WERI-Rb-1 (cell line): ENCODE results near the gene COL2A1.

ENCODE experiments used
- DNase-seq: peaks from one replicate; pipeline ENCODE4 v3.0.0-alpha.2; 2020
- H3K27ac ChIP-seq: fragments of 250-450 bp; sonication (Bioruptor Pico); 2 replicates; pipeline ENCODE4 v1.5.1; 2020; ENCODE audit warnings: mild to moderate bottlenecking, moderate library complexity
- H3K27me3 ChIP-seq: fragments of 250-450 bp; sonication (Bioruptor Pico); 2 replicates; pipeline ENCODE4 v1.5.1; 2021; ENCODE audit warnings: mild to moderate bottlenecking, low read depth, moderate library complexity; ENCODE audit not compliant: insufficient read depth, severe bottlenecking
- H3K36me3 ChIP-seq: fragments of 250-450 bp; sonication (Bioruptor Pico); 2 replicates; pipeline ENCODE4 v1.5.1; 2020; ENCODE audit warnings: mild to moderate bottlenecking, moderate library complexity
- H3K4me3 ChIP-seq: 2 replicates; pipeline ENCODE4 v1.5.1; 2011; ENCODE audit warnings: low read depth, mild to moderate bottlenecking, control low read depth, low read length
- H3K9me3 ChIP-seq: fragments of 250-450 bp; sonication (Bioruptor Pico); 2 replicates; pipeline ENCODE4 v1.5.1; 2021; ENCODE audit warnings: mild to moderate bottlenecking, moderate library complexity; ENCODE audit not compliant: severe bottlenecking
- TF ChIP-seq, protein P1 (sequence below): IDR thresholded peaks from 2 replicates; pipeline ENCODE4 v1.5.1; 2011; ENCODE audit warnings: low read depth, mild to moderate bottlenecking, control low read depth, inconsistent platforms, low read length

COL2A1 gene

DNA sequence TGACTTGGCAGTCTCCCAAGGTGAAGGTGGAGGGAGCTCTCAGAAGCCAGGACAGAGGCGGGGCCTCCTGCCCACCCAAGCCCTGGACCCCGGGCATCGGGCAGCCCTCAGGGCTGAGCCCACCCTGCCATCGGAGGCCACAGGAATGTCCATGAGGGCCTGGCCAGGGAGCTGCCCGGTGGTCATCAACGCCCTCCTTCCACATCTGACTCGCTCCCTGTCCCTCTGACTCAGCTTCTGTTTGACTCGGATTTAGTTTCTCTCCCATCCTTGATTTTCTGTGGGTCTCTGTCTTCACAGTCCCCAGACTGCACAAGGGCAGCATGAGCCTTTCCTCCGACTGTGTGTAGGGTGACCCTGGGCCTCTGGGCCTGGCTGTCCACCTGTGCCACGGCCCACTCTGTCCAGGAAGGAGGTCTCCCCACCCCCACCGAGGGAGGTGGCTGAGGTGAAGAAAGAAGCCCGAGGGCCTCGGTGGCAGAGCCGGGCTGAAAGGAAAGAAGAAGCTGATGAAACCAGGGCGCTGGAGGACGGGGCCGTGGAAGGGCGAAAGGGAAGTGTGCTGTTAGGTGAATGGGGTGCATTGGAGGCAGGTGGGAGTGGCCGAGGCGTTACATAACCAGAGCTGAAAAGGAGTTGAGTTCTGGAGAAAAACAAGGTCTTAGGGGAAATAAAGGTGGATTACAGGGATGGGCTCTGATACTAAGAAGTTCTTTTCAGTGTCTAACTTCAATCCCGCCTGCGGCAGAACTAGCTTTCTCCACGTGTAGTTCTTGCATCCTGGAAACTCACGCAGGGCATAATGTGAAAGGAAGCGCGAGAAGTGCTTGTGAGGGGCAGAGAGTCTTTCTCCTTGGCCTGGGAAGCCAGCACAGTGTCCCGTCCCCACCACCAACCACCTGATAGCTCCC is 57.6 kb downstream of the COL2A1 start:
- Histone ChIP-seq H3K4me3 (no peak overlapping the region), H3K36me3 (no peaks in the 10 kb centered on the region), H3K9me3 (no peaks in the 10 kb centered on the region), H3K27ac (no peak overlapping the region), H3K27me3 (no peaks in the 10 kb centered on the region)
- TF ChIP-seq, protein P1, sequence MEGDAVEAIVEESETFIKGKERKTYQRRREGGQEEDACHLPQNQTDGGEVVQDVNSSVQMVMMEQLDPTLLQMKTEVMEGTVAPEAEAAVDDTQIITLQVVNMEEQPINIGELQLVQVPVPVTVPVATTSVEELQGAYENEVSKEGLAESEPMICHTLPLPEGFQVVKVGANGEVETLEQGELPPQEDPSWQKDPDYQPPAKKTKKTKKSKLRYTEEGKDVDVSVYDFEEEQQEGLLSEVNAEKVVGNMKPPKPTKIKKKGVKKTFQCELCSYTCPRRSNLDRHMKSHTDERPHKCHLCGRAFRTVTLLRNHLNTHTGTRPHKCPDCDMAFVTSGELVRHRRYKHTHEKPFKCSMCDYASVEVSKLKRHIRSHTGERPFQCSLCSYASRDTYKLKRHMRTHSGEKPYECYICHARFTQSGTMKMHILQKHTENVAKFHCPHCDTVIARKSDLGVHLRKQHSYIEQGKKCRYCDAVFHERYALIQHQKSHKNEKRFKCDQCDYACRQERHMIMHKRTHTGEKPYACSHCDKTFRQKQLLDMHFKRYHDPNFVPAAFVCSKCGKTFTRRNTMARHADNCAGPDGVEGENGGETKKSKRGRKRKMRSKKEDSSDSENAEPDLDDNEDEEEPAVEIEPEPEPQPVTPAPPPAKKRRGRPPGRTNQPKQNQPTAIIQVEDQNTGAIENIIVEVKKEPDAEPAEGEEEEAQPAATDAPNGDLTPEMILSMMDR = no peak
- DNase-seq = no peak

DNA sequence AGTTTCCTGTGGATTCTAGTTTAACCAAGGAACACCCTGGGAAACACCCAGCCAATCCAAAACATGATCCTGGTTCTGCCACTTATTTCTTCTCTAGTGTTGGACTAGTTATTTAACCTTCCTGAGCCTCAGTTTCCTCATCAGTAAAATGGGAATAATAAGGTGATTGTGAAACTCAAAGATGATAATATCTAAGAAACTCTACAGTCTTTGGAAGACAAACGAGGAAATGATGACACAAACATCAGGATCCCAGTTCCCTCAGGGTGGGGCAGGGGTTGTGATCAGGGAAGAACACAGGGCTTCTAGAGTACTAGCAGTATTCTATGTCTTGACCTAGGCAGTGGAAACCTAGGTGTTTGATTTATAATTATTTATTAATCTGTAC is 58.9 kb downstream of the COL2A1 start:
- no peak overlapping the region for H3K27ac ChIP-seq

DNA sequence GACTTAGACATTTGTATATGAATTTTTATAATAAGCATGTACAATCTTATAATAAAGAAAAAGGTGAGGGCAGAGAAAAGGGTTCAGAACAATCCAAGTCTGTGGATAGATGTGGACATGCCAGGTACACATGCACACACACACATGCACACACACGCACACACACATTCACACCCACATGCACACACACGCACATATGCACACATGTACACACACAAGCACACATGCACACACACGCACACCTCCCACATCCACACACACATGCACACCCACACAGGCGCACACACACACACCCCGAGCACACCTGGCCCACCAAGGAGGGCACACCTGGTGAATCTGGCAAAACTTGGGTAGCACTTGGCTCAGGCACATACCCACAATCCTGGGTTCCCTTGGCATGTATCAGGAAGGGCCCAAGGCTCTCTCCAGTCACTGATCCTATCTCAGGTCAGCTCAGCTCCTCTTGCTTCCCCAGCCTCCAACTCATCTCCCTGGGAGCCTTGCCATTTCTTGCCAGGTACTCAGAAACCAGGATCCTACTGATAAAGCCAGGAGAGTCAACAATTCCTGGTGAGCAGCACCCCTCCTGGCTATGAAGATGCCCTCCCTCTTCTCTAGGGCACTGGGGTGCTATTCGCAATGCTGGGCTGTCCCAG is 59.5 kb downstream of the COL2A1 start:
- DNase-seq = no peak
- H3K27me3 ChIP-seq = no peaks in the 10 kb centered on the region
- H3K27ac ChIP-seq = no peak overlapping the region
- no peak overlapping the region for H3K4me3 ChIP-seq
- H3K9me3 ChIP-seq = no peaks in the 10 kb centered on the region
- no peaks in the 10 kb centered on the region for H3K36me3 ChIP-seq
- TF ChIP-seq, protein P1 = no peak

More for the DNA sequence above, 58.9 kb downstream of the COL2A1 start:
- no peak overlapping the region for H3K4me3 ChIP-seq
- DNase-seq = no peak
- no peaks in the 10 kb centered on the region for H3K36me3 ChIP-seq
- no peaks in the 10 kb centered on the region for H3K27me3 ChIP-seq
- no peaks in the 10 kb centered on the region for H3K9me3 ChIP-seq
- TF ChIP-seq, protein P1 = no peak

DNA sequence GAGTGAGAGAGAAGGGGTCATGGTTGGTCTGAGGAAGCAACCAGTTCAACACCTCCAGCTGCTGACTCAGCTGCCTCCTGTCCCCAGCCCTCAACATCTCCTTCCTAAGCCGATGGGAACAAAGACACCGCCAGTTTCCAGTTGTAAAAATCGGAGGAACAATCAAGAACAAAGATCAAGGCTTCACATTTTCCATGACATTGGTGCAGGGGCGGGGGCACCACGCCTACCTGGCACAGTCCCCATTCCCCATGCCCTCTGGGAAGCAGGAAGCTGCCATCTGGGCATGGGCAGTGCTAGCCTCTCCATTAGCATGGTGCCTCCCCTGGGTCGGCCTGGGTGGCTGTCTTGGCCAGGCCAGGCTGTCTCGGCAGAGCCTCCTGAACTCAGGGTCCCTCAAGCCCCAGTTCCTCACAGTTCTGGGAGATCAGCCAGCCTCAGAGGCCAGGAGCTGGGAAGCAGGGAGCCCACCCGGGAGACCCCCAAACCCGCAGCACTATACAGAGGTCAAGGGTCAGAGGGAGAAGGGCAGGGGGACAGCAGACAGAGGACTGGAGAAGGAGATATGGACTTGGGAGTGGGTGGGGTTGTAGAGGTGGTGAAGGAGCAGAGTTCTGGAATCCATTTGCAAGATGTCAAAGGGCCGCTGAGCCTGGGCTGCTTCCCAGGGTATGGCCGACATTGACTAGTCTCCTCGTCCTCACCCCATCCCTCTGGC is 60.5 kb downstream of the COL2A1 start:
- H3K36me3 ChIP-seq = no peaks in the 10 kb centered on the region
- TF ChIP-seq, protein P1 = no peak
- no peaks in the 10 kb centered on the region for H3K9me3 ChIP-seq
- DNase-seq = no peak
- H3K4me3 ChIP-seq = no peak overlapping the region
- no peak overlapping the region for H3K27ac ChIP-seq
- no peaks in the 10 kb centered on the region for H3K27me3 ChIP-seq

DNA sequence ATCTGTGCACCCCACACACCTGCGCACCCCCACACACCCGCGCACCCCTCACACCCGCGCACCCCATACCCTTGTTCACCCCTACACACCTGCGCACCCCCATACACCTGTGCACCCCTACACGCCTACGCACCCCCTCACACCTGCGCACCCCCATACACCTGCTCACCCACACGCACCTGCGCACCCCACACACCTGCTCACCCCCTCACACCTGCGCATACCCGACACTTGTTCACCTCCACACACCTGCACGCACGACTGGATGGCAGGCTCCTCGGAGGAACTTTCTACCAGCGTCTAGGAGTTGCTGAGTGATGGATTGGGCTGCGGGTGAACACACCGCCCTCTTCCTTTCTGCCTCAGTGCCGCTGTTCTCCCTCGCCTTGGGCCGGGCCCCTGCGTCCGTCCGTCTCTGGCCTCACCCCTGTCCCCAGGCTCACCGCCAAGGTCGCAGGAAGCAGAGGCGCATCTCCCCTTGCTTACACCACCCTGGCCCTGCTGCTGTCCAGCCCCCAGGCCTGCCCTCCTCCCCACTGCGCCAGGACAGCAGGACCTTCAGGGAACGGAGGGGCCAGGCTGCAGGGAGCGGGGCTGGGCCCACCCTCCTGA is 61.6 kb downstream of the COL2A1 start:
- Histone ChIP-seq H3K9me3 (no peaks in the 10 kb centered on the region), H3K36me3 (no peaks in the 10 kb centered on the region), H3K27me3 (no peaks in the 10 kb centered on the region), H3K27ac (no peak overlapping the region), H3K4me3 (no peak overlapping the region)
- TF ChIP-seq, protein P1 = no peak
- no peak for DNase-seq
